Measurements from ENCODE around the gene ZDHHC1. TPM values are rescaled to one million over a fixed set of nuclear protein-coding genes. Genes with fewer than 3 reads are reported as not detected.
A peak's percentile ranks its signal among the peaks of the same experiment; 100 is the strongest.

ZDHHC1 gene
- total RNA-seq, 1 donor from 2014 or later, result 2.9 TPM

DNA sequence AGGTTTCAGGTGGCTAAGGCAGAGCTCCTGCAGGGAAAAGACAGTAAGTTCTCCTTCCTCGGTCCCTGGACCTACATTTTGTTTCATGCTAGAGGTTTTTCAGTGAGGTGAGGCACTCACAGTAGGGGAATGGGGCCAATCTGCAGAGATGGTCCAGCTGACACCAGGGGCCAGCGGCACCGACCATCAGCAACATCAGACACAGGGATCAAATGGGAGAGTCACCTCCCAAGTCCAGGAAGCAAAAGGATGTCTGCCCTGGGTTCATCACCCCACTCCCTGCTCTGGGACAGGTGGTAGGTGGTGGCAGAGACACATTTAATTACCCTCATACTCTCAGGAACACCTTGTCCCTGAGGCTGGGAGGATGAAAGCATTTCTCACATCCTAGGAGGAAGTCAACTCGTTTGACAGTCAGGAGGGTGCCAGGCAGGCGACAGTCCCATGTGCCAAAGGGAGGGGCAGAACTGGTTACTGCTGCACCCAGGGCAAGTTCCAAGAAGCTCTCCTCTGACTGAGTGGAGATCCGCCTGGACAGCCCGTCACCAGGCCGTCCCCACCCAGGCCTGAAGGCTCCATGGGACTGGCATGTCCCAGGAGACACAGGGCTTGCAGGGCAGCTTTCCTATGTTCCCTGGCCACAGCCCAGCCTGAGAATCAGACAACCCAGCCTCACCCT lies 45.5 kb upstream of the ZDHHC1 start:
- H3K9me3 ChIP-seq (replicated peaks), result no peaks in the 10 kb centered on the region
- no peaks in the 10 kb centered on the region for H3K36me3 ChIP-seq
- TF ChIP-seq, protein P1, sequence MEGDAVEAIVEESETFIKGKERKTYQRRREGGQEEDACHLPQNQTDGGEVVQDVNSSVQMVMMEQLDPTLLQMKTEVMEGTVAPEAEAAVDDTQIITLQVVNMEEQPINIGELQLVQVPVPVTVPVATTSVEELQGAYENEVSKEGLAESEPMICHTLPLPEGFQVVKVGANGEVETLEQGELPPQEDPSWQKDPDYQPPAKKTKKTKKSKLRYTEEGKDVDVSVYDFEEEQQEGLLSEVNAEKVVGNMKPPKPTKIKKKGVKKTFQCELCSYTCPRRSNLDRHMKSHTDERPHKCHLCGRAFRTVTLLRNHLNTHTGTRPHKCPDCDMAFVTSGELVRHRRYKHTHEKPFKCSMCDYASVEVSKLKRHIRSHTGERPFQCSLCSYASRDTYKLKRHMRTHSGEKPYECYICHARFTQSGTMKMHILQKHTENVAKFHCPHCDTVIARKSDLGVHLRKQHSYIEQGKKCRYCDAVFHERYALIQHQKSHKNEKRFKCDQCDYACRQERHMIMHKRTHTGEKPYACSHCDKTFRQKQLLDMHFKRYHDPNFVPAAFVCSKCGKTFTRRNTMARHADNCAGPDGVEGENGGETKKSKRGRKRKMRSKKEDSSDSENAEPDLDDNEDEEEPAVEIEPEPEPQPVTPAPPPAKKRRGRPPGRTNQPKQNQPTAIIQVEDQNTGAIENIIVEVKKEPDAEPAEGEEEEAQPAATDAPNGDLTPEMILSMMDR (IDR thresholded peaks at IDR 0.05; ENCODE audit: borderline replicate concordance), result no peak
- DNase-seq, result no peak
- H3K27ac ChIP-seq (replicated peaks), result peak overlapping the region; percentile 83
- intact Hi-C loops (cut with micrococcal nuclease), result no loop called here
- no peaks in the 10 kb centered on the region for H3K27me3 ChIP-seq (ENCODE audit: low read depth)
- H3K4me3 ChIP-seq, result no peak overlapping the region
- H3K4me1 ChIP-seq, result peaks cover 93% of the 10 kb centered on the region

DNA sequence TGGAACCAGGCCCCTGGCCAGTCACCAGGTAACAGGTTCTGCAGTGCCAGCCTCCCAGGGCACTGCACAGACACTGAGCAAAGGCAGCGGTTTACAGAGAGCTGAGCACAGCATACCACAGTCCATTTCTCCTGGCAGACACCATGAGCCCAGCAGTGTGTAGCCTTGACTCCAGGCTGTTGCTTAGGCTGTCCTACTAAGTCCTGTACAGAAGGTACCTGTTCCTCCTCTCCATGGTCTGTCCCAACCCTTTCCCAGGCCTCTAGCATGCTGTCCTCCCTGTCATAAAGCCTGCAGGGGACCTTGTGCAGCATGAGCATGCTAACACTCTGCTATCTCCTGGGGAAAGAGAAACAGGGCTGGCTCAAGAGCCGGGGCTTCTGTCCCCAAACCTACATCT lies 44.7 kb upstream of the ZDHHC1 start:
- H3K36me3 ChIP-seq, result no peaks in the 10 kb centered on the region
- peaks cover 100% of the 10 kb centered on the region for H3K4me1 ChIP-seq
- TF ChIP-seq, protein P1 (IDR thresholded peaks at IDR 0.05; ENCODE audit: borderline replicate concordance), result no peak
- DNase-seq, result no peak
- H3K4me3 ChIP-seq, result no peak overlapping the region
- intact Hi-C loops (cut with micrococcal nuclease), result no loop called here
- peak overlapping the region; percentile 83 for H3K27ac ChIP-seq (replicated peaks)
- H3K9me3 ChIP-seq (replicated peaks), result no peaks in the 10 kb centered on the region
- H3K27me3 ChIP-seq (ENCODE audit: low read depth), result no peaks in the 10 kb centered on the region

DNA sequence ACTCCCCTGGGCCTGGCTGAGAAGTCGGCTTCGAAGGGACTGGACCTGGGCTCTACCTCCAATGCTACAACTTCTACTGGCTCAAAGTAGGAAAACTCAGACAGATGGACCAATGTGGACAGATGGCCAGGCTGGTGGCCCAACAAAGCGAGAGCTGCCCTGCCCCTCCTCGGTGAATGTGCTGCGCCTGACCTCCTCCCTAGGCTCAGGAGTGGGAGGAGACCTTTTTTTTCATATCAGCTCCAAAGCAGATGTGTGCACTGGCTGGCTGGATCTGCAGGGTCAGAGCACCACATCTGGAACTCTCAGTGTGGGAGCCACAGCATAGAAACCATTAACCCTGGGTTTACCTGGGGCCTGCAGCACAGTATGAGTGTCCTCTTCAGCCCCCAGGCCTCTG lies 43.9 kb upstream of the ZDHHC1 start:
- H3K4me1 ChIP-seq, result peaks cover 95% of the 10 kb centered on the region
- peak overlapping the region; percentile 83 for H3K27ac ChIP-seq (replicated peaks)
- intact Hi-C loops (cut with micrococcal nuclease), result no loop called here
- TF ChIP-seq, protein P1 (IDR thresholded peaks at IDR 0.05; ENCODE audit: borderline replicate concordance), result no peak
- no peak overlapping the region for H3K4me3 ChIP-seq
- no peaks in the 10 kb centered on the region for H3K9me3 ChIP-seq (replicated peaks)
- DNase-seq, result peak; percentile 36
- H3K36me3 ChIP-seq, result no peaks in the 10 kb centered on the region
- H3K27me3 ChIP-seq (ENCODE audit: low read depth), result no peaks in the 10 kb centered on the region

DNA sequence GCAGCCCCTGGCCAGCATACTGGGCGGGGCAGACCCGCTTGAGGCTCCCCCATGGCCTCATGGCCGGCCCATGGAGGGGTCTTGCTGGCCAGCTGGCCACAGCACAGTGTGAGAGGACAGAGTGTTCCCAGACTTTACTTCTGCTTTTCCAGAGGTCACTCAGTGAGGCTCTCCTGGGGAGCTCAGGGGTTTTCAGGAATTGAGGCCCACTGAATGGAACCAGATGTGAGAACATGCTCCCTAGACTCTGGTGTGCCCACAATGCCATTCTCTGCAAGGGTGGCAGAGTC lies 43.5 kb upstream of the ZDHHC1 start:
- Histone ChIP-seq H3K4me3 (no peak overlapping the region), H3K4me1 (peaks cover 91% of the 10 kb centered on the region), H3K9me3 (replicated peaks) (no peaks in the 10 kb centered on the region), H3K27me3 (ENCODE audit: low read depth) (no peaks in the 10 kb centered on the region), H3K36me3 (no peaks in the 10 kb centered on the region), H3K27ac (replicated peaks) (peak overlapping the region; percentile 83)
- DNase-seq, result peak; percentile 51
- TF ChIP-seq, protein P1 (IDR thresholded peaks at IDR 0.05; ENCODE audit: borderline replicate concordance), result no peak
- intact Hi-C loops (cut with micrococcal nuclease), result no loop called here

DNA sequence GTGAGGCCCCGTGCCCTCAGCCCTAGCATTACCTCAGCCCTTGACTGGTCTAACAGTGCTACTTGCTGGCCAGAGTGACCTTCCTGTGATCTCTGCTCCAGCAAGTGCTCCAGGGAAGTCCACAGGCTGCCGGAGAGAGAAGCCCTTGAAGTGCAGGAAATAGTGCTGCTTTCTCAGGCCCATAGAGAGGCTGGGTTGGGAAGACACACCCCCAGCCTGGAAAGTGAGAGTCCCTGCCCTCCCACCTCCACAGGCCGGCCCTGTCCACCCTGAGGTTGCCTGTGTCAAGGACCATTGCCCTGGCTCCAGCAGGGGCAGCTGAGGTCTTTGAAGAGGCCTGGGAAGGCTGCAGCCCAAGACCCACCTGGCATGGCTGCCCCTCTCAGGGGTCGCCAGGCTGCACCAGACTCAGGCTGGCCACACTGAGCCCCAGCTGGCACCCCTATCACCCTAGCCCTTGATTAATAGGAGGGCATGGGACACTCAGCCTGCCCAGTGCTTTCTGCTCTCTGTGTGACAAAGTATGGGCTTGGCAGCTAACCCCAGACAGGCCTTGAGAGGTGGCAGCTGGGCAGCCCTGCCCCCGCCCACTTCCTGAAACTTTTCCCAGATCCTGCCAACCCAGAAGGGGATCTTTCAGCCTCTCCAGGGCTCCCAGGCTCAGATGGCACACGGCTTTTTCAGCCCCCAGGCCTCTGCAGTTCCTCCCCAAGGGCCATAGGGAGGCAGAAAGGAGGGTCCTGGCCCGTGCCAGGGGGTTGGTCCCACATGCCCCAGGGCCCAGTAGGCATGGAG lies 43.0 kb upstream of the ZDHHC1 start:
- no peaks in the 10 kb centered on the region for H3K27me3 ChIP-seq (ENCODE audit: low read depth)
- no peaks in the 10 kb centered on the region for H3K9me3 ChIP-seq (replicated peaks)
- TF ChIP-seq, protein P1 (IDR thresholded peaks at IDR 0.05; ENCODE audit: borderline replicate concordance), result no peak
- peak overlapping the region; percentile 83 for H3K27ac ChIP-seq (replicated peaks)
- intact Hi-C loops (cut with micrococcal nuclease), result no loop called here
- no peaks in the 10 kb centered on the region for H3K36me3 ChIP-seq
- DNase-seq, result peak; percentile 63
- H3K4me3 ChIP-seq, result peak overlapping the region; percentile 9
- H3K4me1 ChIP-seq, result peaks cover 86% of the 10 kb centered on the region
